ENCODE measurements around the gene RGS8. TPM values are rescaled to one million over a fixed set of nuclear protein-coding genes. Genes with fewer than 3 reads are reported as not detected.

RGS8 gene
- total RNA-seq, 1 donor from 2014 or later: not detected

DNA sequence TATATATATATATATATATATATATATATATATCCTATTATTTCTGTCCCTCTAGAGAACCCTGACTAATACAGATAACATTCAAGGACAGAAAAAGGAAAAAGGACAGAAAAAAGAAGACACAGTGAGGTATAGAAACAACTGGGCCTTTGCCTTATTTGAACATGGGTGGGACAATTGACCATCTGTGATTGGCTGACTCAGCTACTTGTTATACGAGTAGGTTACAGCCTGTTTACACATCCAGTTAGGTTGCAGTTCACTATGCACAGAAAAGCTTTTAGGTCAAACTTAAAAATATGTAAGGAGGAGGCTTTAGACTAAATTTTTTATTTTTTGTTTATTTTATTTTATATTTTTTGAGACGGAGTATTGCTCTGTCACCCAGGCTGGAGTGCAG, 39.8 kb upstream of the RGS8 start:
- Histone ChIP-seq H3K4me3 (no peak overlapping the region), H3K4me1 (no peaks in the 10 kb centered on the region), H3K9me3 (no peaks in the 10 kb centered on the region), H3K36me3 (no peaks in the 10 kb centered on the region), H3K27ac (no peak overlapping the region), H3K27me3 (no peaks in the 10 kb centered on the region)
- no peak for DNase-seq (ENCODE audit: extremely low spot score in 2 of 2)
- TF ChIP-seq CTCF (IDR thresholded peaks at IDR 0.05) (no peak), POLR2AphosphoS5 (IDR thresholded peaks at IDR 0.05; ENCODE audit: insufficient read depth in 1 of 2, low read depth in 1 of 2) (no peak), POLR2A (IDR thresholded peaks at IDR 0.05) (no peak)
- intact Hi-C loops (cut with DNase I): no loop called here

DNA sequence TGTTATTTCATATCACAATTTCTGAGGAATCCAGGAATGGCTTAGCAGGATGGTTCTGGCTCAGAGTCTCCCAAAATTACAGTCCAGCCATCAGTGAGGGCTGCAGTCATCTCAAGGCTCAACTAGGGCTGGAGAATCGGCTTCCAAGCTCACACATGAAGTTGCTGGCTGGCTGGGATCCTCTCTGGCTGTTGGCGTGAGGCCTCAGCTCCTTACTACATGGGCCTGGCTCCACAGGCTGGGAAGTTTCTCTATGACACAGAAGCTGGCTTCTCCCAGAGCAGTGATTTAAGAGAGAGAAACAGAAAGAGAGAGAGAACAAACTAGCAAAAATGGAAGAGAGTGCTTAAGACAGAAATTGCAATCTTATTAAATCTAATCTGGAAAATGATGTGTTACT, 38.8 kb upstream of the RGS8 start:
- intact Hi-C loops (cut with DNase I): no loop called here

GRCh38 chr1:182721525-182721924, 37.1 kb upstream of the RGS8 start:
- Histone ChIP-seq H3K4me1 (no peaks in the 10 kb centered on the region), H3K27ac (no peak overlapping the region), H3K36me3 (no peaks in the 10 kb centered on the region), H3K9me3 (no peaks in the 10 kb centered on the region), H3K27me3 (no peaks in the 10 kb centered on the region), H3K4me3 (no peak overlapping the region)
- intact Hi-C loops (cut with DNase I): no loop called here
- no peak for DNase-seq (ENCODE audit: extremely low spot score in 2 of 2)
- no peak for TF ChIP-seq CTCF (IDR thresholded peaks at IDR 0.05)
- no peak for TF ChIP-seq POLR2A (IDR thresholded peaks at IDR 0.05)
- TF ChIP-seq POLR2AphosphoS5 (IDR thresholded peaks at IDR 0.05; ENCODE audit: insufficient read depth in 1 of 2, low read depth in 1 of 2): no peak

More for the DNA sequence above, 38.8 kb upstream of the RGS8 start:
- DNase-seq (ENCODE audit: extremely low spot score in 2 of 2): no peak
- Histone ChIP-seq H3K27ac (no peak overlapping the region), H3K4me1 (no peaks in the 10 kb centered on the region), H3K4me3 (no peak overlapping the region), H3K27me3 (no peaks in the 10 kb centered on the region), H3K9me3 (no peaks in the 10 kb centered on the region), H3K36me3 (no peaks in the 10 kb centered on the region)
- TF ChIP-seq CTCF (IDR thresholded peaks at IDR 0.05): no peak
- no peak for TF ChIP-seq POLR2A (IDR thresholded peaks at IDR 0.05)
- no peak for TF ChIP-seq POLR2AphosphoS5 (IDR thresholded peaks at IDR 0.05; ENCODE audit: insufficient read depth in 1 of 2, low read depth in 1 of 2)

GRCh38 chr1:182720463-182720862, 36.1 kb upstream of the RGS8 start:
- Histone ChIP-seq H3K36me3 (no peaks in the 10 kb centered on the region), H3K27ac (no peak overlapping the region), H3K27me3 (no peaks in the 10 kb centered on the region), H3K9me3 (no peaks in the 10 kb centered on the region), H3K4me3 (no peak overlapping the region), H3K4me1 (no peaks in the 10 kb centered on the region)
- intact Hi-C loops (cut with DNase I): no loop called here
- DNase-seq (ENCODE audit: extremely low spot score in 2 of 2): no peak
- no peak for TF ChIP-seq CTCF (IDR thresholded peaks at IDR 0.05)
- TF ChIP-seq POLR2A (IDR thresholded peaks at IDR 0.05): no peak
- TF ChIP-seq POLR2AphosphoS5 (IDR thresholded peaks at IDR 0.05; ENCODE audit: insufficient read depth in 1 of 2, low read depth in 1 of 2): no peak

GRCh38 chr1:182719553-182719952, 35.2 kb upstream of the RGS8 start:
- H3K4me3 ChIP-seq: no peak overlapping the region
- H3K27me3 ChIP-seq: no peaks in the 10 kb centered on the region
- intact Hi-C loops (cut with DNase I): no loop called here
- DNase-seq (ENCODE audit: extremely low spot score in 2 of 2): no peak
- H3K4me1 ChIP-seq: no peaks in the 10 kb centered on the region
- TF ChIP-seq POLR2A (IDR thresholded peaks at IDR 0.05) (no peak), CTCF (IDR thresholded peaks at IDR 0.05) (no peak)
- no peak overlapping the region for H3K27ac ChIP-seq
- H3K9me3 ChIP-seq: no peaks in the 10 kb centered on the region
- H3K36me3 ChIP-seq: no peaks in the 10 kb centered on the region
